HG03064 (cell line): ENCODE measurements around the gene MAST4.

ENCODE experiments used
- ATAC-seq: cut with Tn5 transposase; IDR thresholded peaks from one replicate; pipeline ENCODE4 v1.9.1; 2021; ENCODE audit warnings: low read depth; ENCODE audit not compliant: unreplicated experiment

Gene MAST4

GRCh38 chr5:66603164-66603563 lies 7.0 kb downstream of the MAST4 start:
- no peak for ATAC-seq

- no peak for ATAC-seq
Observed at GRCh38 chr5:66603881-66604280, 7.7 kb downstream of the MAST4 start.

GRCh38 chr5:66606713-66607112 lies 10.5 kb downstream of the MAST4 start:
- no peak for ATAC-seq

- no peak for ATAC-seq
Observed at GRCh38 chr5:66608501-66608900, 12.3 kb downstream of the MAST4 start.

- ATAC-seq, result no peak
Observed at GRCh38 chr5:66609615-66610014, 13.4 kb downstream of the MAST4 start.

GRCh38 chr5:66612226-66612625 lies 16.0 kb downstream of the MAST4 start:
- ATAC-seq, result no peak

- no peak for ATAC-seq
Observed at GRCh38 chr5:66615136-66615535, 18.9 kb downstream of the MAST4 start.

- no peak for ATAC-seq
Observed at GRCh38 chr5:66615894-66616293, 19.7 kb downstream of the MAST4 start.

GRCh38 chr5:66616520-66617225 lies 20.5 kb downstream of the MAST4 start:
- no peak for ATAC-seq

- no peak for ATAC-seq
Observed at GRCh38 chr5:66617226-66617861, 21.2 kb downstream of the MAST4 start.

- no peak for ATAC-seq
Observed at GRCh38 chr5:66617991-66618768, 22.0 kb downstream of the MAST4 start.

- ATAC-seq, result no peak
Observed at GRCh38 chr5:66620711-66621110, 24.5 kb downstream of the MAST4 start.

- ATAC-seq, result no peak
Observed at GRCh38 chr5:66621146-66621545, 25.0 kb downstream of the MAST4 start.

GRCh38 chr5:66621736-66622135 lies 25.5 kb downstream of the MAST4 start:
- no peak for ATAC-seq

- ATAC-seq, result no peak
Observed at GRCh38 chr5:66628561-66628960, 32.4 kb downstream of the MAST4 start.

GRCh38 chr5:66629446-66629845 lies 33.3 kb downstream of the MAST4 start:
- ATAC-seq, result no peak

GRCh38 chr5:66633754-66634153 lies 37.6 kb downstream of the MAST4 start:
- no peak for ATAC-seq

GRCh38 chr5:66634601-66635000 lies 38.4 kb downstream of the MAST4 start:
- no peak for ATAC-seq

GRCh38 chr5:66637994-66638393 lies 41.8 kb downstream of the MAST4 start:
- ATAC-seq, result no peak

GRCh38 chr5:66639037-66639436 lies 42.8 kb downstream of the MAST4 start:
- no peak for ATAC-seq

- no peak for ATAC-seq
Observed at GRCh38 chr5:66642538-66642937, 46.3 kb downstream of the MAST4 start.

GRCh38 chr5:66643387-66643786 lies 47.2 kb downstream of the MAST4 start:
- no peak for ATAC-seq
